Measurements from ENCODE around the gene MT1G.
A peak's percentile ranks its signal among the peaks of the same experiment; 100 is the strongest.

Gene MT1G

GRCh38 chr16:56657555-56658326 is 10.1 kb downstream of the MT1G start, which contains the start of gene MT1F:
Gene MT1F (plus strand): TSS chr16:56657959. CDS start chr16:56658059, 100 bp downstream.
- TF ChIP-seq USF1 (IDR thresholded peaks at IDR 0.05): no peak
- peak; percentile 53; the same call in 1 of the 2 replicates for TF ChIP-seq TAF1 (IDR thresholded peaks at IDR 0.05; ENCODE audit: low read depth)
- TF ChIP-seq TEAD4 (IDR thresholded peaks at IDR 0.05): 0 out of 2 replicates have a peak, but pooled peaks have one; percentile 2
- TF ChIP-seq ZBTB7A (IDR thresholded peaks at IDR 0.05; ENCODE audit: low read depth): peak; percentile 94
- TF ChIP-seq NFIC (IDR thresholded peaks at IDR 0.05): no peak
- TF ChIP-seq CREB1 (IDR thresholded peaks at IDR 0.05; ENCODE audit: low read depth): 0 out of 2 replicates have a peak, but pooled peaks have one; percentile 18
- TF ChIP-seq CEBPB (IDR thresholded peaks at IDR 0.05): peak; percentile 79
- peak; percentile 27 for TF ChIP-seq RAD21 (IDR thresholded peaks at IDR 0.05; ENCODE audit: low read depth)

- no peak for TF ChIP-seq EGR1 (IDR thresholded peaks at IDR 0.05)
- TF ChIP-seq TEAD4 (IDR thresholded peaks at IDR 0.05): no peak
- TF ChIP-seq CREB1 (IDR thresholded peaks at IDR 0.05; ENCODE audit: low read depth): no peak
- 0 out of 2 replicates have a peak, but pooled peaks have one; percentile 18 for TF ChIP-seq USF1 (IDR thresholded peaks at IDR 0.05)
- TF ChIP-seq RAD21 (IDR thresholded peaks at IDR 0.05; ENCODE audit: low read depth): no peak
- no peak for TF ChIP-seq NFIC (IDR thresholded peaks at IDR 0.05)
- no peak for TF ChIP-seq EP300 (IDR thresholded peaks at IDR 0.05; ENCODE audit: borderline replicate concordance)
- no peak for TF ChIP-seq TAF1 (IDR thresholded peaks at IDR 0.05; ENCODE audit: low read depth)
- no peak for TF ChIP-seq TCF12 (IDR thresholded peaks at IDR 0.05; ENCODE audit: low read depth)
Measured at GRCh38 chr16:56653218-56653617, 14.6 kb downstream of the MT1G start.

GRCh38 chr16:56652600-56652999 is 15.3 kb downstream of the MT1G start:
- TF ChIP-seq CREB1 (IDR thresholded peaks at IDR 0.05; ENCODE audit: low read depth) (no peak), EP300 (IDR thresholded peaks at IDR 0.05; ENCODE audit: borderline replicate concordance) (no peak), NFIC (IDR thresholded peaks at IDR 0.05) (no peak), EGR1 (IDR thresholded peaks at IDR 0.05) (no peak), YY1 (IDR thresholded peaks at IDR 0.05; ENCODE audit: low read depth) (no peak), FOXM1 (IDR thresholded peaks at IDR 0.05; ENCODE audit: borderline replicate concordance, low read depth) (no peak), CEBPB (IDR thresholded peaks at IDR 0.05) (no peak), TCF12 (IDR thresholded peaks at IDR 0.05; ENCODE audit: low read depth) (no peak), MAX (IDR thresholded peaks at IDR 0.05) (no peak), TEAD4 (IDR thresholded peaks at IDR 0.05) (no peak), REST (IDR thresholded peaks at IDR 0.05; ENCODE audit: low read depth) (no peak), ZBTB7A (IDR thresholded peaks at IDR 0.05; ENCODE audit: low read depth) (no peak), TAF1 (IDR thresholded peaks at IDR 0.05; ENCODE audit: low read depth) (no peak), USF1 (IDR thresholded peaks at IDR 0.05) (no peak), RAD21 (IDR thresholded peaks at IDR 0.05; ENCODE audit: low read depth) (no peak)

GRCh38 chr16:56651586-56651985 is 16.3 kb downstream of the MT1G start, which contains the start of gene MT1B:
Gene MT1B (plus strand): TSS chr16:56651886. CDS start chr16:56651954, 68 bp downstream.
- TF ChIP-seq YY1 (IDR thresholded peaks at IDR 0.05; ENCODE audit: low read depth) (no peak), TEAD4 (IDR thresholded peaks at IDR 0.05) (no peak), CEBPB (IDR thresholded peaks at IDR 0.05) (no peak), EGR1 (IDR thresholded peaks at IDR 0.05) (no peak), NFIC (IDR thresholded peaks at IDR 0.05) (no peak), REST (IDR thresholded peaks at IDR 0.05; ENCODE audit: low read depth) (no peak)

GRCh38 chr16:56649820-56650219 is 18.0 kb downstream of the MT1G start:
- peak; percentile 82 for TF ChIP-seq CEBPB (IDR thresholded peaks at IDR 0.05)
- peak; percentile 24; the same call in 1 of the 2 replicates for TF ChIP-seq TEAD4 (IDR thresholded peaks at IDR 0.05)
- TF ChIP-seq EGR1 (IDR thresholded peaks at IDR 0.05): no peak

GRCh38 chr16:56649271-56649670 is 18.6 kb downstream of the MT1G start:
- TF ChIP-seq TAF1 (IDR thresholded peaks at IDR 0.05; ENCODE audit: low read depth): no peak
- no peak for TF ChIP-seq TCF12 (IDR thresholded peaks at IDR 0.05; ENCODE audit: low read depth)
- TF ChIP-seq RAD21 (IDR thresholded peaks at IDR 0.05; ENCODE audit: low read depth): no peak
- TF ChIP-seq USF1 (IDR thresholded peaks at IDR 0.05): no peak
- no peak for TF ChIP-seq EP300 (IDR thresholded peaks at IDR 0.05; ENCODE audit: borderline replicate concordance)
- no peak for TF ChIP-seq FOXM1 (IDR thresholded peaks at IDR 0.05; ENCODE audit: borderline replicate concordance, low read depth)
- TF ChIP-seq REST (IDR thresholded peaks at IDR 0.05; ENCODE audit: low read depth): no peak
- TF ChIP-seq MAX (IDR thresholded peaks at IDR 0.05): no peak
- no peak for TF ChIP-seq TEAD4 (IDR thresholded peaks at IDR 0.05)
- no peak for TF ChIP-seq NFIC (IDR thresholded peaks at IDR 0.05)
- TF ChIP-seq CEBPB (IDR thresholded peaks at IDR 0.05): no peak
- no peak for TF ChIP-seq CREB1 (IDR thresholded peaks at IDR 0.05; ENCODE audit: low read depth)
- TF ChIP-seq EGR1 (IDR thresholded peaks at IDR 0.05): no peak
- no peak for TF ChIP-seq ZBTB7A (IDR thresholded peaks at IDR 0.05; ENCODE audit: low read depth)
- TF ChIP-seq YY1 (IDR thresholded peaks at IDR 0.05; ENCODE audit: low read depth): no peak

All from Ishikawa (cell line).